Body of pancreas (tissue), 4 donors: ENCODE results near the gene ARSB. TPM values are rescaled to one million over a fixed set of nuclear protein-coding genes. Genes with fewer than 3 reads are reported as not detected.

Experiments
- ATAC-seq: fragments of 150-250 bp; one replicate; pipeline ENCODE4 v1.9.1; 2016
- DNase-seq, 4 donors: peaks; one replicate each; pipeline ENCODE4 v3.0.0-alpha.2; 2019
- H3K27ac ChIP-seq, 4 donors: fragments of 200-600 bp; sonication (generic); 1 replicate in 3 of 4; 2 replicates in 1 of 4; pipeline versions ENCODE4 v1.5.1 to v1.6.1; 2016 to 2019; ENCODE audit warnings: mild to moderate bottlenecking in 1 of 4, mixed read lengths in 1 of 4, moderate library complexity in 1 of 4
- H3K27me3 ChIP-seq, 2 donors: fragments of 200-600 bp; sonication (generic); one replicate each; pipeline ENCODE4 v1.6.0; 2016; ENCODE audit warnings: mild to moderate bottlenecking in 1 of 2
- H3K36me3 ChIP-seq, 2 donors: fragments of 200-600 bp; sonication (generic); replicated peaks in 1 of 2; 2 replicates each; pipeline ENCODE4 v1.5.1; 2016; ENCODE audit warnings: low read depth in 2 of 2; ENCODE audit not compliant: insufficient read depth in 1 of 2
- H3K4me1 ChIP-seq: fragments of 200-600 bp; sonication (generic); one replicate; pipeline ENCODE4 v1.6.0; 2016
- H3K4me3 ChIP-seq, 2 donors: fragments of 200-600 bp; sonication (generic); 1 replicate in 1 of 2; 2 replicates in 1 of 2; pipeline ENCODE4 v1.5.1; 2016 to 2019
- H3K9me3 ChIP-seq, 3 donors: fragments of 200-600 bp; sonication (generic); 1 replicate in 2 of 3; 2 replicates in 1 of 3; pipeline ENCODE4 v1.5.1; 2016
- POLR2A ChIP-seq, 3 donors: fragments of 450-650 bp; IDR thresholded peaks; one replicate each; pipeline ENCODE4 v1.6.1; 2016; ENCODE audit warnings: antibody characterized with exemption in 3 of 3, mild to moderate bottlenecking in 2 of 3
- WGBS, 2 donors: methylation state at CpG; one replicate each; pipeline ENCODE4 v1.1.5; 2017; 5-methylcytosine and 5-hydroxymethylcytosine counted together
- intact Hi-C: fragments of 100-400 bp; cut with DNase I; formaldehyde crosslinking; loops from one replicate; pipeline ENCODE4 v1.15.1; 2023
- total RNA-seq, 2 donors: library from RNA; depleted of rRNA; stranded (reverse); fragments of >200 nt; gene quantifications; one replicate each; pipeline ENCODE4 v1.1.0, GENCODE V29; 2016
- TF ChIP-seq, protein P1 (sequence below), 7 experiments: fragments of 450-650 bp in 4 of 7; fragments of 200-600 bp in 3 of 7; sonication (generic) in 3 of 7; IDR thresholded peaks; one replicate each; pipeline ENCODE4 v1.5.1; 2016 to 2019; ENCODE audit warnings: antibody characterized with exemption in 7 of 7

ARSB gene
- total RNA-seq, 2 donors from 2014 or later: 9.9 to 12.2 TPM

DNA sequence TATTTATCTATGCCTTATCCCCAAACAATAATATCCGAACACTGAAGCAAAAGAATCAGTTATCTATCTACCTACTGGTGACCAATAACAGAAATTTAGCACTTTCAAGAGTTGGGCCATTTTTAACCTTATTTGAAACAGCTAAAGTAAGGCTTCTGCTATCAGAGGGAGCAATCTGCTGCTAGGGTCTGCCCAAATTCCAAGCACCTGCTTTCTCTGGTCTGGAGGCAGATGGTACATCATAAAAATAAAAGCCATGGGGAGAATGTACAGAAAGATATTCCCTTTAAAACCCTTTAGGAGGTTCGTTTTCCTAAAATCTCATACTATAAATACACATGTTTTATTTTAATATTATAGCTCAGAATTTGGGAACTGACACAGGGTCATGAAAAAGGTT lies 37.7 kb upstream of the ARSB start:
- TF ChIP-seq POLR2A (IDR thresholded peaks at IDR 0.05): no peak
- no peak overlapping the region for H3K27ac ChIP-seq
- intact Hi-C loops: loop anchor here (10.0 kb wide), 1 partner anchor 112 kb away; no protein-coding TSS in a partner anchor
- ATAC-seq (no peak), DNase-seq (no peak)
- H3K9me3 ChIP-seq: no peaks in the 10 kb centered on the region
- H3K4me3 ChIP-seq: no peak overlapping the region
- peaks cover 14% of the 10 kb centered on the region for H3K4me1 ChIP-seq
- no peaks in the 10 kb centered on the region for H3K27me3 ChIP-seq
- 78 to 82% methylated on average over 2 of the region's 2 CpGs for whole genome bisulfite sequencing, 2 donors
- H3K36me3 ChIP-seq: no peaks in the 10 kb centered on the region

DNA sequence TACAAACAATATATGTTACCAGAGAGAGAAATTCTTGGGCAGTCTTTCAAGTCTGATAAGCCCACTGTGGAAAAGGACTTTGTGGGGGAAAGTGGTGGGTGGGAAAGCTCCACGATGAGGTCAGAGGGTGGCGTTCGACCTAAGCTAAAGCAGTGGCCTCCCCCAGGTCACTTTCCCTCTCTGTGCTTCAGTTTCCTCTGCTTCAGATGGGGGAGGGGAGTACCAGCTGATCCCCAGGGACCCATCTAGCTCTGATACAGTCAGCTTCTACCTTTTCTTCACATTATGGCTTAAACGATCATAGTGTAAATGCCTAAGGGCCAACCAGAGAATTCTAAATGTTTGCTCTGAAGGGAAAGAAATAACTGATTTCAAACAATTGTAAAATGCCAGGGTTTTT lies 36.6 kb upstream of the ARSB start:
- Histone ChIP-seq H3K4me1 (peaks cover 14% of the 10 kb centered on the region), H3K9me3 (no peaks in the 10 kb centered on the region), H3K4me3 (no peak overlapping the region), H3K27ac (no peak overlapping the region), H3K27me3 (no peaks in the 10 kb centered on the region), H3K36me3 (no peaks in the 10 kb centered on the region)
- intact Hi-C loops: loop anchor here (10.0 kb wide), 1 partner anchor 113 kb away; no protein-coding TSS in a partner anchor
- DNase-seq (no peak), ATAC-seq (no peak)
- 29 to 32% methylated on average over 4 of the region's 4 CpGs for WGBS, 2 donors
- no peak for TF ChIP-seq POLR2A (IDR thresholded peaks at IDR 0.05)
- TF ChIP-seq, protein P1, sequence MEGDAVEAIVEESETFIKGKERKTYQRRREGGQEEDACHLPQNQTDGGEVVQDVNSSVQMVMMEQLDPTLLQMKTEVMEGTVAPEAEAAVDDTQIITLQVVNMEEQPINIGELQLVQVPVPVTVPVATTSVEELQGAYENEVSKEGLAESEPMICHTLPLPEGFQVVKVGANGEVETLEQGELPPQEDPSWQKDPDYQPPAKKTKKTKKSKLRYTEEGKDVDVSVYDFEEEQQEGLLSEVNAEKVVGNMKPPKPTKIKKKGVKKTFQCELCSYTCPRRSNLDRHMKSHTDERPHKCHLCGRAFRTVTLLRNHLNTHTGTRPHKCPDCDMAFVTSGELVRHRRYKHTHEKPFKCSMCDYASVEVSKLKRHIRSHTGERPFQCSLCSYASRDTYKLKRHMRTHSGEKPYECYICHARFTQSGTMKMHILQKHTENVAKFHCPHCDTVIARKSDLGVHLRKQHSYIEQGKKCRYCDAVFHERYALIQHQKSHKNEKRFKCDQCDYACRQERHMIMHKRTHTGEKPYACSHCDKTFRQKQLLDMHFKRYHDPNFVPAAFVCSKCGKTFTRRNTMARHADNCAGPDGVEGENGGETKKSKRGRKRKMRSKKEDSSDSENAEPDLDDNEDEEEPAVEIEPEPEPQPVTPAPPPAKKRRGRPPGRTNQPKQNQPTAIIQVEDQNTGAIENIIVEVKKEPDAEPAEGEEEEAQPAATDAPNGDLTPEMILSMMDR (IDR thresholded peaks at IDR 0.05): no peak

DNA sequence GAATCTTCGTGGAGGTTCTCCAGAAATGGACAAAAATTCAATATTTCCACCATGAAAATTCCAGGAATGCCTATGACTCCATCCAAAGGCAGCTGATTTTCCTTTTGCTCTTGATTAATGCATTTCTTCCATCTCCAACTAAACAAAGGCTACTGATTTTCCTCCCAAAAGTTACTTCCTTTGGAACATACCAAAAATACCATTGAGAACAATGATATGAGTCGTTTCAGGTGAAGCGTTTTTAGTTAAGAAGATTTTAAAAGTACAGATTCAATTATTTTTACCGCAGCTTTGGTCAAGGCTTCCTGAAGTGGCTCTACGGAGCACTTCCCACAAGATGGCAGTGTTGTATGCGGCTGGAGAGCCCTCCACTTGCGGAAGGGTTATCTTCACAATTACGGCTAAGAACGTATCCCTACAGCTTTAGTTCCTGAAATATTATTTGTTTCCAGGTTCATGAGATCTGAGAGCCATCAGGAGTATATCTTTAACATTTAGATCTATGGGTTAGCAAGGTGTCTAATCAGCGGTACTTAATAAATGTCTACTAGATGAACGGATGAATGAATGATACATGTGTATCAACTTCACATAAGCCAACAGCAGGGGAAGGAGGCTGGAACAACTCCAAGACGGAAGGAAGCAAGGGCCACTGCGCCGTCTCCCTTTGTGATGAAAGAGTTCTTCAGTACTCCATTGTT lies 35.9 kb upstream of the ARSB start:
- peak; percentile 60 to 68 (median 64) for DNase-seq
- 9 to 16% methylated on average over 14 of the region's 14 CpGs for WGBS, 2 donors
- no peak for TF ChIP-seq POLR2A (IDR thresholded peaks at IDR 0.05)
- TF ChIP-seq, protein P1 (IDR thresholded peaks at IDR 0.05): peak; percentile 63 to 76 (median 71)
- Histone ChIP-seq H3K9me3 (no peaks in the 10 kb centered on the region), H3K4me3 (no peak overlapping the region), H3K27ac (no peak overlapping the region), H3K4me1 (peaks cover 14% of the 10 kb centered on the region), H3K27me3 (no peaks in the 10 kb centered on the region), H3K36me3 (no peaks in the 10 kb centered on the region)
- intact Hi-C loops: loop anchor here (10.0 kb wide), 1 partner anchor 114 kb away; no protein-coding TSS in a partner anchor
- peak; percentile 81 for ATAC-seq

DNA sequence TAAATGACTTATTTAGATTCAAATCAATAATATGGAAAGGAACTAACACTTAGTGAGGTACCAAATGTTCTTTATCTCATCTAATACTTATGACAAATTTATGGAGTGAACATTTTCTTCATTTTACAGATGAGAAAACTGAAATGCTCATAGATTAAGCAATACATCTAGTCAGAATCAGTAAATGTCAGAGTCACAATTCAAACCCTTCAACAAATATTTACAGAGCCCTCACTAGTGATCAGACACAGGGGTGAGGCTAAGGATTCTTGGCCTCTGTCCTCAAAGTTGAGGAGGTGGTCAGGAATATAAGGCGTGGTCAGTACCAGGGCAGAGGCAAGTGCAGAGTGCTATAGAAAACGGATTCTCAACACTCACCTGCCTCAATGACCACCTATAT lies 29.5 kb upstream of the ARSB start:
- ATAC-seq (no peak), DNase-seq (no peak)
- no peaks in the 10 kb centered on the region for H3K4me1 ChIP-seq
- no peaks in the 10 kb centered on the region for H3K27me3 ChIP-seq
- TF ChIP-seq, protein P1 (IDR thresholded peaks at IDR 0.05): no peak
- no peak for TF ChIP-seq POLR2A (IDR thresholded peaks at IDR 0.05)
- H3K27ac ChIP-seq: no peak overlapping the region
- no peaks in the 10 kb centered on the region for H3K36me3 ChIP-seq
- WGBS, 2 donors: 91 to 94% methylated on average over 2 of the region's 2 CpGs
- no peak overlapping the region for H3K4me3 ChIP-seq
- intact Hi-C loops: no loop called here
- H3K9me3 ChIP-seq: no peaks in the 10 kb centered on the region

DNA sequence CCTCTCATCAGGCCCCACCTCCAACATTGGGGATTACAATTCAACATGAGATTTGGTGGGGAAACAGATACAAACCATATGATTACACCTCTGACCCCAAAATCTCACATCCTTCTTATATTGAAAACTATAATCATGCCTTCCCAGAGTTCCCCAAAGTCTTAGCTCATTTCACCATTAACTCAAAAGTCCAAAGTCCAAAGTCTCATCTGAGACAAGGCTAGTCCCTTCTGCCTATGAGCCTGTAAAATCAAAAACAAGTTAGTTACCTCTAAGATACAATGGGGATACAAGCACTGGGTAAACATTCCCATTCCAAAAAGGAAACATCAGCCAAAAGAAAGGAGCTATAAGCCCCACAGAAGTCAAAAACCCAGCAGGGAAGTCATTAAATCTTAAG lies 26.8 kb upstream of the ARSB start:
- Histone ChIP-seq H3K36me3 (no peaks in the 10 kb centered on the region), H3K27ac (no peak overlapping the region), H3K4me1 (no peaks in the 10 kb centered on the region), H3K9me3 (no peaks in the 10 kb centered on the region), H3K27me3 (no peaks in the 10 kb centered on the region), H3K4me3 (no peak overlapping the region)
- intact Hi-C loops: no loop called here
- no peak for DNase-seq
- TF ChIP-seq, protein P1 (IDR thresholded peaks at IDR 0.05): no peak
- no peak for TF ChIP-seq POLR2A (IDR thresholded peaks at IDR 0.05)
- ATAC-seq: no peak
